Activated naive CD4-positive, alpha-beta T cell treated with anti-CD3 and anti-CD28 coated beads, Interleukin-2, amount 10 ng/mL, durations not matched to agents 7 days and 5 days (primary cell): ENCODE measurements around the gene GEMIN8.
A peak's percentile ranks its signal among the peaks of the same experiment; 100 is the strongest.

ENCODE experiments used
- CTCF ChIA-PET: fragments of 350-600 bp; sonication (Branson Sonifier 250); formaldehyde crosslinking; loops from one replicate; lab custom pipeline; 2021; ENCODE audit warnings: antibody characterized with exemption; lab: Charles Lee
- DNase-seq: peaks from one replicate; pipeline ENCODE4 v3.0.0-alpha.2; 2020
- H3K27ac Mint-ChIP-seq: one replicate; pipeline ENCODE4 v1.8.0; 2021; ENCODE audit warnings: mild to moderate bottlenecking, moderate library complexity, mixed read lengths
- H3K27me3 Mint-ChIP-seq: one replicate; pipeline ENCODE4 v1.8.0; 2021; ENCODE audit warnings: mild to moderate bottlenecking, mixed read lengths
- H3K36me3 Mint-ChIP-seq: one replicate; pipeline ENCODE4 v1.8.0; 2021; ENCODE audit warnings: mixed read lengths
- H3K4me1 Mint-ChIP-seq: one replicate; pipeline ENCODE4 v1.8.0; 2021; ENCODE audit warnings: mixed read lengths
- H3K4me3 Mint-ChIP-seq: one replicate; pipeline ENCODE4 v1.8.0; 2021; ENCODE audit warnings: mild to moderate bottlenecking, moderate library complexity, mixed read lengths
- H3K9me3 Mint-ChIP-seq: one replicate; pipeline ENCODE4 v1.8.0; 2021; ENCODE audit warnings: mixed read lengths

Gene GEMIN8

GRCh38 chrX:14003028-14003427 is 26.7 kb downstream of the GEMIN8 start:
- CTCF ChIA-PET = no interaction called here
- Mint-ChIP-seq H3K27ac (peak overlapping the region; percentile 58), H3K4me1 (peaks cover 5% of the 10 kb centered on the region), H3K36me3 (peaks cover 20% of the 10 kb centered on the region), H3K9me3 (no peaks in the 10 kb centered on the region), H3K27me3 (no peaks in the 10 kb centered on the region), H3K4me3 (no peak overlapping the region)
- no peak for DNase-seq

GRCh38 chrX:13996650-13997049 is 33.0 kb downstream of the GEMIN8 start:
- Mint-ChIP-seq H3K27ac (no peak overlapping the region), H3K9me3 (no peaks in the 10 kb centered on the region), H3K27me3 (no peaks in the 10 kb centered on the region), H3K36me3 (peaks cover 4% of the 10 kb centered on the region), H3K4me3 (no peak overlapping the region), H3K4me1 (no peaks in the 10 kb centered on the region)
- CTCF ChIA-PET = no interaction called here
- DNase-seq = no peak

- H3K9me3 Mint-ChIP-seq = no peaks in the 10 kb centered on the region
- CTCF ChIA-PET = no interaction called here
- H3K36me3 Mint-ChIP-seq = no peaks in the 10 kb centered on the region
- no peaks in the 10 kb centered on the region for H3K27me3 Mint-ChIP-seq
- H3K4me3 Mint-ChIP-seq = no peak overlapping the region
- H3K27ac Mint-ChIP-seq = no peak overlapping the region
- H3K4me1 Mint-ChIP-seq = no peaks in the 10 kb centered on the region
- no peak for DNase-seq
Observed at GRCh38 chrX:13994536-13995080, 35.1 kb downstream of the GEMIN8 start.

- Mint-ChIP-seq H3K4me3 (no peak overlapping the region), H3K27me3 (no peaks in the 10 kb centered on the region), H3K27ac (no peak overlapping the region), H3K4me1 (no peaks in the 10 kb centered on the region), H3K9me3 (no peaks in the 10 kb centered on the region), H3K36me3 (no peaks in the 10 kb centered on the region)
- CTCF ChIA-PET = no interaction called here
- no peak for DNase-seq
Observed at GRCh38 chrX:13994104-13994503, 35.6 kb downstream of the GEMIN8 start.

- Mint-ChIP-seq H3K27me3 (no peaks in the 10 kb centered on the region), H3K9me3 (no peaks in the 10 kb centered on the region), H3K4me3 (no peak overlapping the region), H3K36me3 (no peaks in the 10 kb centered on the region), H3K27ac (no peak overlapping the region), H3K4me1 (peaks cover 7% of the 10 kb centered on the region)
- no peak for DNase-seq
- CTCF ChIA-PET = no interaction called here
Observed at GRCh38 chrX:13990126-13990800, 39.4 kb downstream of the GEMIN8 start.

- Mint-ChIP-seq H3K27me3 (no peaks in the 10 kb centered on the region), H3K9me3 (no peaks in the 10 kb centered on the region), H3K36me3 (peaks cover 1% of the 10 kb centered on the region), H3K27ac (no peak overlapping the region), H3K4me1 (peaks cover 7% of the 10 kb centered on the region), H3K4me3 (no peak overlapping the region)
- no peak for DNase-seq
- CTCF ChIA-PET = no interaction called here
Observed at GRCh38 chrX:13985697-13986435, 43.8 kb downstream of the GEMIN8 start.

- Mint-ChIP-seq H3K4me3 (no peak overlapping the region), H3K27me3 (no peaks in the 10 kb centered on the region), H3K36me3 (peaks cover 1% of the 10 kb centered on the region), H3K27ac (no peak overlapping the region), H3K4me1 (peaks cover 7% of the 10 kb centered on the region), H3K9me3 (no peaks in the 10 kb centered on the region)
- no peak for DNase-seq
- CTCF ChIA-PET = no interaction called here
Observed at GRCh38 chrX:13983734-13984133, 46.0 kb downstream of the GEMIN8 start.

GRCh38 chrX:13968198-13968597 is 61.5 kb downstream of the GEMIN8 start:
- Mint-ChIP-seq H3K4me1 (no peaks in the 10 kb centered on the region), H3K4me3 (no peak overlapping the region), H3K9me3 (peaks cover 1% of the 10 kb centered on the region), H3K36me3 (no peaks in the 10 kb centered on the region), H3K27me3 (peaks cover 4% of the 10 kb centered on the region), H3K27ac (no peak overlapping the region)
- CTCF ChIA-PET = no interaction called here
- DNase-seq = no peak

- CTCF ChIA-PET = no interaction called here
- H3K27ac Mint-ChIP-seq = no peak overlapping the region
- no peak overlapping the region for H3K4me3 Mint-ChIP-seq
- no peaks in the 10 kb centered on the region for H3K4me1 Mint-ChIP-seq
- H3K9me3 Mint-ChIP-seq = peaks cover 1% of the 10 kb centered on the region
- DNase-seq = no peak
- peaks cover 4% of the 10 kb centered on the region for H3K27me3 Mint-ChIP-seq
- H3K36me3 Mint-ChIP-seq = no peaks in the 10 kb centered on the region
Observed at GRCh38 chrX:13967636-13968035, 62.1 kb downstream of the GEMIN8 start.

- Mint-ChIP-seq H3K4me3 (no peak overlapping the region), H3K9me3 (peaks cover 1% of the 10 kb centered on the region), H3K4me1 (no peaks in the 10 kb centered on the region), H3K27me3 (peaks cover 4% of the 10 kb centered on the region), H3K36me3 (no peaks in the 10 kb centered on the region), H3K27ac (no peak overlapping the region)
- no peak for DNase-seq
- CTCF ChIA-PET = no interaction called here
Observed at GRCh38 chrX:13966793-13967125, 62.9 kb downstream of the GEMIN8 start.

- Mint-ChIP-seq H3K27ac (no peak overlapping the region), H3K9me3 (no peaks in the 10 kb centered on the region), H3K27me3 (peaks cover 4% of the 10 kb centered on the region), H3K4me3 (no peak overlapping the region), H3K36me3 (no peaks in the 10 kb centered on the region), H3K4me1 (no peaks in the 10 kb centered on the region)
- no peak for DNase-seq
- CTCF ChIA-PET = no interaction called here
Observed at GRCh38 chrX:13966071-13966792, 63.5 kb downstream of the GEMIN8 start.

- no peak for DNase-seq
Observed at GRCh38 chrX:13965531-13965930, 64.2 kb downstream of the GEMIN8 start.

GRCh38 chrX:13956998-13957397 is 72.7 kb downstream of the GEMIN8 start:
- Mint-ChIP-seq H3K36me3 (no peaks in the 10 kb centered on the region), H3K4me1 (no peaks in the 10 kb centered on the region), H3K27me3 (no peaks in the 10 kb centered on the region), H3K9me3 (no peaks in the 10 kb centered on the region), H3K4me3 (no peak overlapping the region), H3K27ac (no peak overlapping the region)
- DNase-seq = no peak
- CTCF ChIA-PET = no interaction called here

More at GRCh38 chrX:13965531-13965930, 64.2 kb downstream of the GEMIN8 start:
- H3K4me1 Mint-ChIP-seq = no peaks in the 10 kb centered on the region
- no peak overlapping the region for H3K27ac Mint-ChIP-seq
- CTCF ChIA-PET = no interaction called here
- H3K4me3 Mint-ChIP-seq = no peak overlapping the region
- peaks cover 4% of the 10 kb centered on the region for H3K27me3 Mint-ChIP-seq
- H3K9me3 Mint-ChIP-seq = no peaks in the 10 kb centered on the region
- H3K36me3 Mint-ChIP-seq = no peaks in the 10 kb centered on the region
